Smooth muscle cell (in vitro differentiated cells): Measurements from ENCODE around the gene C15orf39. TPM values are rescaled to one million over a fixed set of nuclear protein-coding genes. Genes with fewer than 3 reads are reported as not detected.

Source experiments
- DNase-seq: peaks from one replicate; lab custom pipeline; 2025; ENCODE audit not compliant: unreplicated experiment; lab: John Stamatoyannopoulos, UW
- H2AFZ ChIP-seq: fragments of 200-600 bp; sonication (generic); 2 replicates; pipeline ENCODE4 v1.6.0; 2016; ENCODE audit warnings: antibody characterized with exemption, low read depth, mild to moderate bottlenecking
- H3F3A ChIP-seq: fragments of 200-600 bp; sonication (generic); 2 replicates; pipeline ENCODE4 v1.6.0; 2017; ENCODE audit warnings: antibody characterized with exemption, low read depth
- H3K27ac ChIP-seq: fragments of 200-600 bp; sonication (generic); 2 replicates; pipeline ENCODE4 v1.5.1; 2016; ENCODE audit warnings: low read depth, mild to moderate bottlenecking
- H3K27me3 ChIP-seq: fragments of 200-600 bp; sonication (generic); 2 replicates; pipeline ENCODE4 v1.6.1; 2016; ENCODE audit warnings: low read depth, mild to moderate bottlenecking
- H3K36me3 ChIP-seq: fragments of 200-600 bp; sonication (generic); 2 replicates; pipeline ENCODE4 v1.5.1; 2016; ENCODE audit warnings: low read depth
- H3K4me1 ChIP-seq: fragments of 200-600 bp; sonication (generic); 2 replicates; pipeline ENCODE4 v1.5.1; 2016; ENCODE audit warnings: low read depth
- H3K4me2 ChIP-seq: fragments of 200-600 bp; sonication (generic); 2 replicates; pipeline ENCODE4 v1.6.0; 2016; ENCODE audit warnings: mild to moderate bottlenecking
- H3K4me3 ChIP-seq: fragments of 200-600 bp; sonication (generic); 2 replicates; pipeline ENCODE4 v1.5.1; 2016; ENCODE audit warnings: mild to moderate bottlenecking
- H3K79me2 ChIP-seq: fragments of 200-600 bp; sonication (generic); 2 replicates; pipeline ENCODE4 v1.6.0; 2016; ENCODE audit warnings: low read depth, mild to moderate bottlenecking
- H3K9ac ChIP-seq: fragments of 200-600 bp; sonication (generic); 2 replicates; pipeline ENCODE4 v1.6.0; 2016; ENCODE audit warnings: low read depth
- H3K9me3 ChIP-seq: fragments of 200-600 bp; sonication (generic); replicated peaks from 2 replicates; pipeline ENCODE4 v1.5.1; 2016; ENCODE audit warnings: low read depth
- H4K20me1 ChIP-seq: fragments of 200-600 bp; sonication (generic); 2 replicates; pipeline ENCODE4 v1.6.0; 2016; ENCODE audit warnings: low read depth
- CTCF ChIP-seq: fragments of 200-600 bp; sonication (generic); IDR thresholded peaks from 2 replicates; pipeline ENCODE4 v1.5.1; 2017; ENCODE audit warnings: borderline replicate concordance, mild to moderate bottlenecking, antibody characterized with exemption; ENCODE audit not compliant: insufficient read depth, poor library complexity, severe bottlenecking
- WGBS: methylation state at CpG from one replicate; pipeline ENCODE4 v1.1.7; 2016; ENCODE audit warnings: low lambda C conversion rate; 5-methylcytosine and 5-hydroxymethylcytosine counted together
- polyA plus RNA-seq: library from polyadenylated mRNA; unstranded; fragments of >200 nt; fragmentation: Nextera tagmentation; extraction: Ambion mirVana; gene quantifications from 2 replicates; pipeline ENCODE4 v1.2.1, GENCODE V29; 2016
- total RNA-seq: library from RNA; depleted of rRNA; stranded (reverse); fragments of >200 nt; gene quantifications from 2 replicates; pipeline ENCODE4 v1.2.3, GENCODE V29; 2014

Gene C15orf39
- total and polyA plus RNA-seq, 2 experiments from 2014 or later = 8.4 to 9.3 TPM

GRCh38 chr15:75197062-75197630 lies 4.5 kb upstream of the C15orf39 start:
- H2AFZ ChIP-seq = no peak overlapping the region
- no peak overlapping the region for H3K4me2 ChIP-seq
- H3K79me2 ChIP-seq = peaks cover 5% of the 10 kb centered on the region
- TF ChIP-seq CTCF = no peak
- no peak for DNase-seq
- H4K20me1 ChIP-seq = no peaks in the 10 kb centered on the region
- H3K36me3 ChIP-seq = no peaks in the 10 kb centered on the region
- no peak overlapping the region for H3K27ac ChIP-seq
- WGBS = 61% methylated on average over 4 of the region's 4 CpGs
- no peaks in the 10 kb centered on the region for H3K9me3 ChIP-seq
- no peaks in the 10 kb centered on the region for H3F3A ChIP-seq
- H3K9ac ChIP-seq = no peak overlapping the region
- H3K4me3 ChIP-seq = no peak overlapping the region
- no peaks in the 10 kb centered on the region for H3K27me3 ChIP-seq
- H3K4me1 ChIP-seq = peaks cover 16% of the 10 kb centered on the region

- TF ChIP-seq CTCF = no peak
- 81% methylated on average over 3 of the region's 3 CpGs for WGBS
Observed at GRCh38 chr15:75198560-75199356, 2.9 kb upstream of the C15orf39 start.

GRCh38 chr15:75199357-75199940 lies 2.2 kb upstream of the C15orf39 start:
- Histone ChIP-seq H2AFZ (no peak overlapping the region), H4K20me1 (peaks cover 20% of the 10 kb centered on the region), H3K9ac (no peak overlapping the region), H3K27ac (no peak overlapping the region), H3K4me1 (peaks cover 29% of the 10 kb centered on the region), H3K36me3 (no peaks in the 10 kb centered on the region), H3K27me3 (no peaks in the 10 kb centered on the region), H3K9me3 (no peaks in the 10 kb centered on the region), H3K4me3 (no peak overlapping the region), H3K4me2 (no peak overlapping the region), H3K79me2 (peaks cover 28% of the 10 kb centered on the region), H3F3A (no peaks in the 10 kb centered on the region)
- WGBS = 97% methylated on average over 2 of the region's 2 CpGs
- no peak for DNase-seq
- no peak for TF ChIP-seq CTCF

More at GRCh38 chr15:75198560-75199356, 2.9 kb upstream of the C15orf39 start:
- H3K27me3 ChIP-seq = no peaks in the 10 kb centered on the region
- no peak overlapping the region for H3K9ac ChIP-seq
- H3K4me3 ChIP-seq = no peak overlapping the region
- no peak overlapping the region for H2AFZ ChIP-seq
- H3K9me3 ChIP-seq = no peaks in the 10 kb centered on the region
- H3F3A ChIP-seq = no peaks in the 10 kb centered on the region
- H3K79me2 ChIP-seq = peaks cover 21% of the 10 kb centered on the region
- DNase-seq = no peak
- H3K4me2 ChIP-seq = no peak overlapping the region
- H3K36me3 ChIP-seq = no peaks in the 10 kb centered on the region
- peaks cover 24% of the 10 kb centered on the region for H3K4me1 ChIP-seq
- no peak overlapping the region for H3K27ac ChIP-seq
- H4K20me1 ChIP-seq = peaks cover 13% of the 10 kb centered on the region
